ENCODE results near the gene TMEM139.

GRCh38 chr7:143245123-143245522 lies 39.6 kb upstream of the TMEM139 start:
- TF ChIP-seq CTCF (IDR thresholded peaks at IDR 0.05; ENCODE audit: borderline replicate concordance, extremely low read depth, low read length, poor library complexity, severe bottlenecking): no peak
- no peak for TF ChIP-seq EZH2 (IDR thresholded peaks at IDR 0.05; ENCODE audit: borderline replicate concordance, low read depth, low read length, severe bottlenecking)
